Stimulated activated effector memory CD8-positive, alpha-beta T cell treated with anti-CD3 and anti-CD28 coated beads, Interleukin-12 subunit alpha, Interleukin-12 subunit beta, amount 100 ng/mL, for 72 hours (primary cell): Measurements from ENCODE around the gene MICALL2.

ENCODE experiments used
- ATAC-seq: fragments of 150-1000 bp; cut with Tn5 transposase; 2 replicates; pipeline ENCODE4 v1.10.0; 2021
- DNase-seq, 2 donors: peaks; one replicate each; pipeline ENCODE4 v3.0.0; 2021 to 2022; ENCODE audit warnings: low spot score in 2 of 2
- H3K27ac Mint-ChIP-seq: one replicate; pipeline ENCODE4 v1.8.0; 2022; ENCODE audit warnings: mild to moderate bottlenecking, mixed read lengths
- H3K36me3 Mint-ChIP-seq: one replicate; pipeline ENCODE4 v1.8.0; 2022; ENCODE audit warnings: mild to moderate bottlenecking, mixed read lengths
- H3K4me1 Mint-ChIP-seq: one replicate; pipeline ENCODE4 v1.8.0; 2022; ENCODE audit warnings: mixed read lengths
- H3K4me3 Mint-ChIP-seq: one replicate; pipeline ENCODE4 v1.8.0; 2022; ENCODE audit warnings: mild to moderate bottlenecking, mixed read lengths
- H3K9me3 Mint-ChIP-seq: one replicate; pipeline ENCODE4 v1.8.0; 2022; ENCODE audit warnings: mixed read lengths

MICALL2 gene

GRCh38 chr7:1496531-1497292 is 37.4 kb upstream of the MICALL2 start:
- Mint-ChIP-seq H3K9me3 (no peaks in the 10 kb centered on the region), H3K4me1 (peaks cover 11% of the 10 kb centered on the region), H3K4me3 (no peak overlapping the region), H3K36me3 (peaks cover 44% of the 10 kb centered on the region), H3K27ac (no peak overlapping the region)
- DNase-seq (no peak), ATAC-seq (no peak)

- no peak overlapping the region for H3K4me3 Mint-ChIP-seq
- no peaks in the 10 kb centered on the region for H3K9me3 Mint-ChIP-seq
- ATAC-seq (no peak), DNase-seq (no peak)
- H3K36me3 Mint-ChIP-seq = peaks cover 46% of the 10 kb centered on the region
- no peak overlapping the region for H3K27ac Mint-ChIP-seq
- peaks cover 6% of the 10 kb centered on the region for H3K4me1 Mint-ChIP-seq
Measured at GRCh38 chr7:1495564-1496242, 36.4 kb upstream of the MICALL2 start.

- Mint-ChIP-seq H3K4me3 (no peak overlapping the region), H3K36me3 (peaks cover 46% of the 10 kb centered on the region), H3K4me1 (no peaks in the 10 kb centered on the region), H3K9me3 (no peaks in the 10 kb centered on the region), H3K27ac (no peak overlapping the region)
- no peak for DNase-seq
- no peak for ATAC-seq
Measured at GRCh38 chr7:1494866-1495563, 35.7 kb upstream of the MICALL2 start.

- no peak for ATAC-seq
- no peaks in the 10 kb centered on the region for H3K9me3 Mint-ChIP-seq
- H3K36me3 Mint-ChIP-seq = peaks cover 51% of the 10 kb centered on the region
- H3K4me1 Mint-ChIP-seq = no peaks in the 10 kb centered on the region
- no peak for DNase-seq
- H3K4me3 Mint-ChIP-seq = no peak overlapping the region
- no peak overlapping the region for H3K27ac Mint-ChIP-seq
Measured at GRCh38 chr7:1494447-1494846, 35.2 kb upstream of the MICALL2 start.

GRCh38 chr7:1493571-1493970 is 34.3 kb upstream of the MICALL2 start:
- Mint-ChIP-seq H3K4me3 (no peak overlapping the region), H3K9me3 (no peaks in the 10 kb centered on the region), H3K4me1 (no peaks in the 10 kb centered on the region), H3K36me3 (peaks cover 60% of the 10 kb centered on the region), H3K27ac (no peak overlapping the region)
- no peak for ATAC-seq
- DNase-seq = no peak

GRCh38 chr7:1493129-1493528 is 33.9 kb upstream of the MICALL2 start:
- Mint-ChIP-seq H3K4me1 (no peaks in the 10 kb centered on the region), H3K27ac (no peak overlapping the region), H3K4me3 (no peak overlapping the region), H3K36me3 (peaks cover 64% of the 10 kb centered on the region), H3K9me3 (no peaks in the 10 kb centered on the region)
- ATAC-seq = no peak
- no peak for DNase-seq

- no peak overlapping the region for H3K4me3 Mint-ChIP-seq
- no peaks in the 10 kb centered on the region for H3K4me1 Mint-ChIP-seq
- DNase-seq (no peak), ATAC-seq (no peak)
- H3K9me3 Mint-ChIP-seq = no peaks in the 10 kb centered on the region
- H3K27ac Mint-ChIP-seq = no peak overlapping the region
- peaks cover 66% of the 10 kb centered on the region for H3K36me3 Mint-ChIP-seq
Measured at GRCh38 chr7:1492640-1493039, 33.4 kb upstream of the MICALL2 start.

- no peaks in the 10 kb centered on the region for H3K9me3 Mint-ChIP-seq
- H3K4me3 Mint-ChIP-seq = no peak overlapping the region
- H3K36me3 Mint-ChIP-seq = peaks cover 63% of the 10 kb centered on the region
- no peaks in the 10 kb centered on the region for H3K4me1 Mint-ChIP-seq
- DNase-seq (no peak), ATAC-seq (no peak)
- no peak overlapping the region for H3K27ac Mint-ChIP-seq
Measured at GRCh38 chr7:1492221-1492620, 33.0 kb upstream of the MICALL2 start.

- H3K4me1 Mint-ChIP-seq = no peaks in the 10 kb centered on the region
- no peak for ATAC-seq
Measured at GRCh38 chr7:1490837-1491236, 31.6 kb upstream of the MICALL2 start.

GRCh38 chr7:1489336-1489735 is 30.1 kb upstream of the MICALL2 start:
- Mint-ChIP-seq H3K27ac (peak overlapping the region; percentile 65), H3K9me3 (no peaks in the 10 kb centered on the region), H3K4me1 (no peaks in the 10 kb centered on the region), H3K36me3 (peaks cover 68% of the 10 kb centered on the region), H3K4me3 (no peak overlapping the region)
- no peak for ATAC-seq
- no peak for DNase-seq

More at GRCh38 chr7:1490837-1491236, 31.6 kb upstream of the MICALL2 start:
- Mint-ChIP-seq H3K27ac (no peak overlapping the region), H3K36me3 (peaks cover 61% of the 10 kb centered on the region), H3K4me3 (no peak overlapping the region), H3K9me3 (no peaks in the 10 kb centered on the region)
- no peak for DNase-seq

- no peaks in the 10 kb centered on the region for H3K4me1 Mint-ChIP-seq
- peaks cover 73% of the 10 kb centered on the region for H3K36me3 Mint-ChIP-seq
- no peaks in the 10 kb centered on the region for H3K9me3 Mint-ChIP-seq
- no peak overlapping the region for H3K4me3 Mint-ChIP-seq
- DNase-seq (no peak), ATAC-seq (no peak)
- H3K27ac Mint-ChIP-seq = peak overlapping the region; percentile 65
Measured at GRCh38 chr7:1488016-1488415, 28.7 kb upstream of the MICALL2 start.

GRCh38 chr7:1487466-1487865 is 28.2 kb upstream of the MICALL2 start:
- H3K27ac Mint-ChIP-seq = no peak overlapping the region
- peaks cover 72% of the 10 kb centered on the region for H3K36me3 Mint-ChIP-seq
- no peaks in the 10 kb centered on the region for H3K9me3 Mint-ChIP-seq
- DNase-seq = no peak
- no peaks in the 10 kb centered on the region for H3K4me1 Mint-ChIP-seq
- no peak for ATAC-seq
- H3K4me3 Mint-ChIP-seq = no peak overlapping the region

- Mint-ChIP-seq H3K36me3 (peaks cover 63% of the 10 kb centered on the region), H3K4me1 (no peaks in the 10 kb centered on the region), H3K4me3 (no peak overlapping the region), H3K9me3 (no peaks in the 10 kb centered on the region), H3K27ac (peak overlapping the region; percentile 20)
- DNase-seq (no peak), ATAC-seq (no peak)
Measured at GRCh38 chr7:1486571-1486970, 27.3 kb upstream of the MICALL2 start.

GRCh38 chr7:1485156-1485555 is 25.9 kb upstream of the MICALL2 start:
- H3K36me3 Mint-ChIP-seq = peaks cover 50% of the 10 kb centered on the region
- H3K4me1 Mint-ChIP-seq = no peaks in the 10 kb centered on the region
- ATAC-seq (no peak), DNase-seq (no peak)
- H3K4me3 Mint-ChIP-seq = no peak overlapping the region
- H3K27ac Mint-ChIP-seq = no peak overlapping the region
- no peaks in the 10 kb centered on the region for H3K9me3 Mint-ChIP-seq

GRCh38 chr7:1484569-1484968 is 25.3 kb upstream of the MICALL2 start:
- H3K36me3 Mint-ChIP-seq = peaks cover 44% of the 10 kb centered on the region
- ATAC-seq (no peak), DNase-seq (no peak)
- H3K4me1 Mint-ChIP-seq = no peaks in the 10 kb centered on the region
- no peak overlapping the region for H3K4me3 Mint-ChIP-seq
- H3K27ac Mint-ChIP-seq = no peak overlapping the region
- H3K9me3 Mint-ChIP-seq = no peaks in the 10 kb centered on the region
